NCI-H2196 treated with DMSO at 0.1 percent for 48 hours (cell line): ENCODE measurements around the gene SSX3.
"Not testable (repeated sequence)": the region's sequence is repeated elsewhere in the genome, so short reads cannot be mapped to it uniquely, and the experiment has no call there.

Experiments used
- DNase-seq: peaks from one replicate; lab custom pipeline; 2025; ENCODE audit not compliant: unreplicated experiment; lab: John Stamatoyannopoulos, UW

SSX3 gene

GRCh38 chrX:48356315-48357094, at the start of gene SSX3:
TSS of gene SSX3 (minus strand) at chrX:48356703. CDS start at chrX:48355249, 1,454 bp downstream.
- DNase-seq, result not testable (repeated sequence)

GRCh38 chrX:48397825-48398224, 41.3 kb upstream of the SSX3 start:
- not testable (repeated sequence) for DNase-seq

GRCh38 chrX:48396931-48397330, 40.4 kb upstream of the SSX3 start:
- DNase-seq, result not testable (repeated sequence)

- DNase-seq, result not testable (repeated sequence)
Observed at GRCh38 chrX:48383239-48383638, 26.7 kb upstream of the SSX3 start, which contains the start of gene SSX4. TSS of gene SSX4 (plus strand) at chrX:48383539. CDS start at chrX:48384054, 515 bp downstream.

- not testable (repeated sequence) for DNase-seq
Observed at GRCh38 chrX:48370408-48370807, 13.9 kb upstream of the SSX3 start.

GRCh38 chrX:48367717-48368408, 11.4 kb upstream of the SSX3 start:
- DNase-seq, result not testable (repeated sequence)

- DNase-seq, result not testable (repeated sequence)
Observed at GRCh38 chrX:48359281-48359680, 2.8 kb upstream of the SSX3 start.

- DNase-seq, result no peak
Observed at GRCh38 chrX:48357681-48358080, 1.2 kb upstream of the SSX3 start.

GRCh38 chrX:48346059-48346458, 10.4 kb downstream of the SSX3 start:
- not testable (repeated sequence) for DNase-seq

GRCh38 chrX:48313996-48314395, 42.5 kb downstream of the SSX3 start:
- DNase-seq, result not testable (repeated sequence)

- DNase-seq, result no peak
Observed at GRCh38 chrX:48306175-48306574, 50.3 kb downstream of the SSX3 start.
